RWPE1 (cell line): Measurements from ENCODE around the gene IMPDH2.

Experiments
- CTCF ChIA-PET: fragments of 350-600 bp; sonication (Branson Sonifier 250); formaldehyde crosslinking; extraction: SDS; loops from one replicate; lab custom pipeline; 2021; lab: Yijun Ruan, JAX
- POLR2A ChIA-PET: fragments of 400-600 bp; formaldehyde crosslinking; extraction: SDS; loops from one replicate; lab custom pipeline; 2020; ENCODE audit warnings: antibody characterized with exemption; ENCODE audit not compliant: low non-redundant PET; lab: Yijun Ruan, JAX
- DNase-seq: peaks from one replicate; pipeline ENCODE4 v3.0.0; 2012; ENCODE audit warnings: low spot score
- H3K27ac ChIP-seq: fragments of 450-650 bp; 2 replicates; pipeline ENCODE4 v1.5.1; 2017
- TF ChIP-seq, protein P1 (sequence below): fragments of 450-650 bp; conservative IDR thresholded peaks from 2 replicates; pipeline ENCODE4 v1.5.1; 2017; ENCODE audit warnings: low read depth, mild to moderate bottlenecking

The IMPDH2 gene

DNA sequence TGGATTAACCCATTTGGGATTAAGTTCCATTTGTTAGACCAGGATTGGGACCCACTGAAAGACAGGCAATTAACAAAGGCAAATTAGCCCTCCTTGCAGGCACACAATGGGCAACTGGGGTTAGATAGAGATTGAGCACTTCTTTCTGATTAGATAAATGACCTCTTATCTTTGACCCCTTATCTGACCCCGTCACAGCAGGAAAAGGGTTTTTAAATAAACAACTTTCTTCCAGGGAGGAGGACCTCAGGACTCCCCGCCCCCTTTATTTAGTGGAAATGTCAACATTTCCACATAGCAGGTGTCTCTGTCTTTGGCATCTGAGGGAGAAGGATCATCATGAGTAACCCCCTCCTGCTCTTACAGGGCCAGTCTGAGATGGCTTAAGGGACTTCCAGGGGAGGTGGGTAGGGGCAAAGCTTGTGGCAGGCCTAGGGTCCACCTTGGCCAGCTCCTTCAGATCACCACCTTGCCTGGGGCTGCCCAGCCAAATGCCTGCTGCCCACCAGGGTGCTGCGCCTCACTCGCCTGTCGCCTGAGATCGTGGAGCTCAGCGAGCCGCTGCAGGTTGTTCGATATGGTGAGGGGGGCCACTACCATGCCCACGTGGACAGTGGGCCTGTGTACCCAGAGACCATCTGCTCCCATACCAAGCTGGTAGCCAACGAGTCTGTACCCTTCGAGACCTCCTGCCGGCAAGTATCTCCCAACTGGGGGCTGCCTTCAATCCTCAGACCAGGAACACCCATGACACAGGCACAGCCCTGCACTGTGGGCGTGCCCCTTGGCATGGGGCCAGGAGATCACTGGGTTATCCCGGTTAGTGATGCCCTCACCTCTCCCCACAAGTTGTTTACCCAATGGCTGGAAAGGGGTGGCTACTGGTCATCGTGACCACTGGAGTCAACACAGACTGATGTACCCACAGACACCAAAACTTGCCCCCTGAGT is 24.6 kb downstream of the IMPDH2 start:
- CTCF ChIA-PET: interaction anchor here (0.5 kb wide), 1 partner anchor 16 kb away, joined by 3 read pairs; no protein-coding TSS in a partner anchor
- POLR2A ChIA-PET: interaction anchor here (0.7 kb wide), 1 partner anchor 18 kb away, joined by 5 read pairs; the partner anchor contains the start of gene NDUFAF3
- TF ChIP-seq, protein P1, sequence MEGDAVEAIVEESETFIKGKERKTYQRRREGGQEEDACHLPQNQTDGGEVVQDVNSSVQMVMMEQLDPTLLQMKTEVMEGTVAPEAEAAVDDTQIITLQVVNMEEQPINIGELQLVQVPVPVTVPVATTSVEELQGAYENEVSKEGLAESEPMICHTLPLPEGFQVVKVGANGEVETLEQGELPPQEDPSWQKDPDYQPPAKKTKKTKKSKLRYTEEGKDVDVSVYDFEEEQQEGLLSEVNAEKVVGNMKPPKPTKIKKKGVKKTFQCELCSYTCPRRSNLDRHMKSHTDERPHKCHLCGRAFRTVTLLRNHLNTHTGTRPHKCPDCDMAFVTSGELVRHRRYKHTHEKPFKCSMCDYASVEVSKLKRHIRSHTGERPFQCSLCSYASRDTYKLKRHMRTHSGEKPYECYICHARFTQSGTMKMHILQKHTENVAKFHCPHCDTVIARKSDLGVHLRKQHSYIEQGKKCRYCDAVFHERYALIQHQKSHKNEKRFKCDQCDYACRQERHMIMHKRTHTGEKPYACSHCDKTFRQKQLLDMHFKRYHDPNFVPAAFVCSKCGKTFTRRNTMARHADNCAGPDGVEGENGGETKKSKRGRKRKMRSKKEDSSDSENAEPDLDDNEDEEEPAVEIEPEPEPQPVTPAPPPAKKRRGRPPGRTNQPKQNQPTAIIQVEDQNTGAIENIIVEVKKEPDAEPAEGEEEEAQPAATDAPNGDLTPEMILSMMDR: no peak
- H3K27ac ChIP-seq: peak overlapping the region; percentile 97
- DNase-seq: no peak

DNA sequence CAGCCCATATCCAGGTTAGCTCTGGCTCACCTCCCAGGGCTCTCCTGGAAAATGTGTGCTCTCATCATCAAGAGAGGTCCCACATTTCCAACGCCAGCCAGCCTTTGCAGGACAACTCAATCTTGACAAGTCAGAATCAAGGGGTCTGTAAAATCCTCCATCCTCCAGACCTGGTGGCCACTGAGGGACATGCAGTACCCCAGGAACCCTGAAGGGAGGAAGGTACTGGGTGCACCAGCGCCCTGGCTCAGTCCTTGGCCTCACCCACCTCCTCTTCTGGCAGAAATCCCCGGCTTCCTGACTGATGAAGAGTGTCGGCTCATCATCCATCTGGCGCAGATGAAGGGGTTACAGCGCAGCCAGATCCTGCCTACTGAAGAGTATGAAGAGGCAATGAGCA is 28.0 kb downstream of the IMPDH2 start:
- TF ChIP-seq, protein P1: no peak
- DNase-seq: no peak
- peak overlapping the region; percentile 32 for H3K27ac ChIP-seq
- ChIA-PET CTCF (no interaction called here), POLR2A (no interaction called here)

DNA sequence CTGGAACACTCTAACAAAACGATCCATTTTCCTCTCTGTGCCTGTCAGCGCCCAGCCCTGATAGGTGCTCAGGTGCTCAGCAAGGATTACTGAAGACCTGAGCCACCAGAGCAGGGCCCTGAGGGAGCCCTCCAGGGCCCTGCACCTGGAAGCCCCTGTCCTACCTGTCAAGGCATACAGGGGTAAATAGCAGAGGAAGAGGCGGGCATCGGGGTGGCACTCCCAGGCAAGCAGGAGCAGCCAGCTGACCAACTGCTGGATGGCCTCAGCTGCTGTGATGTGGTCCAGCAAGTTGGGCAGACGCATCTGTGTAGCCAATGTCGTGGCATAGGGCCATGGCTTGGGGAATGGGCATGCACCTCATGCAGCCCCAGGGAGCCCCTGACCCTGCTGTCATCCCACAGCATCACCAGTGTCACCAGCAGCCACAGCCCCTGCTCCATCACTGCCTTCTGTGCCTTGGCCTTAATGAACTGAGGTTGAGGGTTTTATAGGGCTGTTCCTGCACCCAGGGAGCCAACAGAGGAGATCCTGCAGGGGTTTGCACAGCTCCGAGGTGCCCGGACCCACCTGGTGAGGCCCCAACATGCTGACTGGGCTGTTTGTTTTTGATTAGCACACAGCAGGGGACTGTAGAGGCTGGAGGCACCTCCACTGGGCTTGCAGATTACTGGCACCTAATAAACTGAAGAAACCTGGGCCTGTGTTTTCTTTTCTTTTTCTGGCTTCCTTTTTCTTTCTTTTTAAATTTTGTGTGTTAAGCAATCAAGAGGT is 29.9 kb downstream of the IMPDH2 start:
- CTCF ChIA-PET: no interaction called here
- TF ChIP-seq, protein P1: no peak
- H3K27ac ChIP-seq: peak overlapping the region; percentile 39
- DNase-seq: no peak
- POLR2A ChIA-PET: no interaction called here

DNA sequence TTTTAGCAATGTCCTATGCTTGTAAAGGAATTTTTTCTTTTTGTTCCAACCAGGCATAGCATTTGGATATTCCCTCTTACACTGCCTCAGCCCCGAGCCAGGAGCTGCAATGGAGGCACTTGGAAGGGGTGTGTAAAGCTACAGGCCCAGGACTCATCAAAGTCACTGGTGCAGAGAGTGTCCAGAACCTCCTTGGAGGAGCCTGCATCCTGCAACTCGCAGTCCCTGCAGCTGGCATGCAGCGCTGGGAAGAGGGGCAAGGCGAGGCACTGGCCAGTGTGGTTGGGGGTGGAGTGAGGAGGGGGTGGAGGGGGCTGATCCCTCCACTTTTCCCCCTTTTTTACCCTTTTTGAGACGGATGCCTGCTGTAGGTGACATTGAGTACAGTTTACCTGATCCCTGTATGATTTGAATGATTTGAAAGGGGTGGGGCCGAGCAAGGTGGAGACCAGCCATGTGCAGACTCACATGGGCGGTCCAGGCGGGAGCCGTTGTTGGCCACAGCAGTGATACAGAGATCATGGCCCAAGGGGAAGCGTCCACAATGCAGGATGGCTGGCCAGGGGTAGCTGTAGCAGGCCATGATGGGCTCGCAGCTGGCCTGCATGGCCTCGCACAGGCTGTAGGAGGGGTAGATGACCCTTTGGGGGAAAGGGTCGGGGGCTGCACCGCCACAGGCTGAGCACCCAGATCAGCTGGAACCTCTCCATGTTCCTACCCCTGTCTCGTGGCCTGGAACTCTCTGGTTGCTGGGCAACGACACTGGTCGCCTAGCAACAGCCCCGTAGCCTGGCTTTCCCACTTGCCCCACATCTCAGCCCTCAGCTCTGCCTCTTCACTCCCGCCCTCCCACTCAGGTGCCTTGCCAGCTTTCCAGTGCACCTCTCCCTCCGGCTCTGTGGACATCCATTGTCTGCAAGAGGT is 31.2 kb downstream of the IMPDH2 start:
- DNase-seq: no peak

DNA sequence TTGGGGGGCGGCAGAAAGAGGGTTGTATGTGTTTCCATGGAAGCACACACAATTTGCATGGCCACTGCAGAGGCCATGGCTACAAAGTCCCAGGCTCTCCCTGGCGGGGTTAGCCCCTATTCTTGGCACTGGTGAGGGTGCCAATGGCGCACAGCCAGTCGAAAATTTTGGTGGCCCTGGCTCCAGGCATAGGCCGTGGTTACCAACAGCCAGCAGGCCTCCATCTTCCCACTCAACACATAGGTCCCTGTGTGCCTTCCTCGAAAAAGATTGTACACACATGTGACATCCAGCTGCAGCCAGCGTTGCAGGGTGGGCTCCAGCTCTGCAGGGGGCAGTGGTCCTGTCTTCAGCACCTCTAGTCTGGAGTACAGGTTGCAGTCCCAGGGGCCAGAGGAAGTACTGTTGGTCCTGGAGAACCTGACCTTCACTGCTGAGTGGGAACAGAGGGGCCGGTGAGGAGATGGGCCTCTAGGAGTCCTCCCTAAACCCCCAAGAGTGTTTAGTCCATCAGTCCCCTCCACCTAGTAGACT is 32.0 kb downstream of the IMPDH2 start:
- TF ChIP-seq, protein P1: no peak
- ChIA-PET CTCF (interaction anchor here (0.6 kb wide), 1 partner anchor 9 kb away, joined by 6 read pairs; no protein-coding TSS in a partner anchor), POLR2A (no interaction called here)
- H3K27ac ChIP-seq: peak overlapping the region; percentile 21
- DNase-seq: no peak

More for the DNA sequence above, 31.2 kb downstream of the IMPDH2 start:
- ChIA-PET POLR2A (no interaction called here), CTCF (interaction anchor here (0.6 kb wide), 2 partner anchors 9 to 10 kb away, joined by 3 to 6 read pairs; no protein-coding TSS in a partner anchor)
- no peak overlapping the region; the same call in 1 of the 2 replicates for H3K27ac ChIP-seq
- TF ChIP-seq, protein P1: no peak
